DOHH2 (cell line): ENCODE data around the gene ANGPTL7.

Experiments
- CTCF ChIP-seq: fragments of 200-600 bp; sonication (generic); IDR thresholded peaks from one replicate; pipeline ENCODE4 v1.5.1; 2014; ENCODE audit warnings: antibody characterized with exemption, mild to moderate bottlenecking, low read depth, low read length; ENCODE audit not compliant: poor library complexity, severe bottlenecking
- EZH2phosphoT487 ChIP-seq: fragments of 200-600 bp; sonication (generic); IDR thresholded peaks from 2 replicates; pipeline ENCODE4 v1.6.1; 2017; ENCODE audit warnings: borderline replicate concordance, mild to moderate bottlenecking, antibody characterized with exemption, low read length, moderate library complexity, mixed read lengths

GRCh38 chr1:11182884-11183283, 6.3 kb upstream of the ANGPTL7 start:
- TF ChIP-seq CTCF (no peak), EZH2phosphoT487 (no peak)
